ENCODE measurements around the gene B3GALT2. TPM values are rescaled to one million over a fixed set of nuclear protein-coding genes. Genes with fewer than 3 reads are reported as not detected.
A peak's percentile ranks its signal among the peaks of the same experiment; 100 is the strongest.

Gene B3GALT2
- total RNA-seq, 2 experiments from 2014 or later, result not detected

- H3K4me1 Mint-ChIP-seq (ENCODE audit: low read depth), result peaks cover 19% of the 10 kb centered on the region
- H3K27me3 Mint-ChIP-seq (ENCODE audit: low read depth), result no peaks in the 10 kb centered on the region
- CTCF ChIA-PET, result no interaction called here
- DNase-seq, result no peak
- peaks cover 31% of the 10 kb centered on the region for H3K36me3 Mint-ChIP-seq (ENCODE audit: low read depth)
- H3K9me3 Mint-ChIP-seq, result no peaks in the 10 kb centered on the region
- H3K27ac Mint-ChIP-seq, result no peak overlapping the region
- intact Hi-C loops (cut with micrococcal nuclease), result no loop called here
- no peak overlapping the region for H3K4me3 Mint-ChIP-seq
Observed at GRCh38 chr1:193140254-193140653, 46.2 kb downstream of the B3GALT2 start.

- Mint-ChIP-seq H3K27me3 (ENCODE audit: low read depth) (no peaks in the 10 kb centered on the region), H3K4me1 (ENCODE audit: low read depth) (peaks cover 36% of the 10 kb centered on the region), H3K9me3 (no peaks in the 10 kb centered on the region), H3K4me3 (no peak overlapping the region), H3K36me3 (ENCODE audit: low read depth) (peaks cover 38% of the 10 kb centered on the region), H3K27ac (peak overlapping the region; percentile 28)
- DNase-seq, result no peak
- intact Hi-C loops (cut with micrococcal nuclease), result no loop called here
- CTCF ChIA-PET, result interaction anchor here (0.6 to 1.1 kb wide), 2 partner anchors 8 to 657 kb away, joined by 3 read pairs; no protein-coding TSS in a partner anchor
Observed at GRCh38 chr1:193131266-193131860, 55.0 kb downstream of the B3GALT2 start.

Small RNA genes lying within 50 kb of the gene (microRNA-seq; reads per million reads assigned to microRNA genes)
- not detected for gene MIR1278 (ENCODE audit: borderline microRNAs expressed, borderline replicate concordance)

Other genes with a start within 250 kb of the B3GALT2 start
- gene UCHL5, start 127.3 kb downstream of the B3GALT2 start, total RNA-seq, result 10 to 100 TPM; 63.4 to 68.8 TPM
- 10 to 100 TPM; 42.8 to 48.0 TPM for gene RO60, start 127.0 kb downstream of the B3GALT2 start, total RNA-seq
- gene GLRX2, start 81.2 kb downstream of the B3GALT2 start, total RNA-seq, result 10 to 100 TPM; 16.5 to 18.5 TPM
- gene CDC73, start 64.6 kb downstream of the B3GALT2 start, total RNA-seq, result 10 to 100 TPM; 39.0 to 45.2 TPM